HPDE6-E6E7 (cell line): ENCODE results near the gene ATF3.

ENCODE experiments used
- DNase-seq: peaks from one replicate; pipeline ENCODE4 v3.0.0; 2011; ENCODE audit warnings: missing footprints; ENCODE audit errors: extremely low spot score

ATF3 gene, protein sequence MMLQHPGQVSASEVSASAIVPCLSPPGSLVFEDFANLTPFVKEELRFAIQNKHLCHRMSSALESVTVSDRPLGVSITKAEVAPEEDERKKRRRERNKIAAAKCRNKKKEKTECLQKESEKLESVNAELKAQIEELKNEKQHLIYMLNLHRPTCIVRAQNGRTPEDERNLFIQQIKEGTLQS

DNA sequence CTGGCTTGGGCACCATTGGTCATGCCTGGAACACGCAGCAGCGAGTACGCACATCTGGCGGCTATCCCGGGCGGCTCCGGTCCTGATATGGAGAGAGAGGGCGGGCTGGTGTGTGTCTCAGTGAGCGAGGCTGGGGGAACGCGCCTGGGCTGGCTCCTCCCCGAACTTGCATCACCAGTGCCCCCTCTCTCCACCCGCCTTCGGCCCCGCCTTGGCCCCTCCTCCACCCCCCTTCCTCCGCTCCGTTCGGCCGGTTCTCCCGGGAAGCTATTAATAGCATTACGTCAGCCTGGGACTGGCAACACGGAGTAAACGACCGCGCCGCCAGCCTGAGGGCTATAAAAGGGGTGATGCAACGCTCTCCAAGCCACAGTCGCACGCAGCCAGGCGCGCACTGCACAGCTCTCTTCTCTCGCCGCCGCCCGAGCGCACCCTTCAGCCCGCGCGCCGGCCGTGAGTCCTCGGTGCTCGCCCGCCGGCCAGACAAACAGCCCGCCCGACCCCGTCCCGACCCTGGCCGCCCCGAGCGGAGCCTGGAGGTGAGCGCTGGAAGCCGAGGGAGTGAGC, at the start of gene ATF3:
Gene ATF3, plus strand, starts transcription at position 370 of the 567 bp plus-strand sequence. CDS start 6,261 bp downstream, outside the sequence.
- DNase-seq: peak; percentile 91

DNA sequence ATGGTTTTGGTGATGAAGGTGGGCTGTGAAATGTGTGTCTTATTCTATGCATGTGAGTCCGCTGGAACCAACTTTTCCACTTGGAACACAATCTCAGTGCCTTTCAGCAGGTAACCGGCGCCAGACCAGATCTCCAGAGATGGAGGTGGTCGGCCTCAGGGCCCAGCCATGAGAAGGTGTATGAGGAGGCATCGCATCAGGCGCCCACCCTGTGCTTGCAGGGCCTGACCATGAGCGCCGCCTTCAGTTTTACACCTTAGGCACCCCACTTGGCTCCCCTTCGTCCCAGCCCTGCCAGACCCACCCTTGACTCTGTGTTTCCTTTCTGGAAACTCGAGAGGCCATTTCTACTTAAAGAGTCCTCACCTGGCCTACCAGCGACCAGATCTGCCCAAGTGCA, 48.6 kb upstream of the ATF3 start:
- no peak for DNase-seq

DNA sequence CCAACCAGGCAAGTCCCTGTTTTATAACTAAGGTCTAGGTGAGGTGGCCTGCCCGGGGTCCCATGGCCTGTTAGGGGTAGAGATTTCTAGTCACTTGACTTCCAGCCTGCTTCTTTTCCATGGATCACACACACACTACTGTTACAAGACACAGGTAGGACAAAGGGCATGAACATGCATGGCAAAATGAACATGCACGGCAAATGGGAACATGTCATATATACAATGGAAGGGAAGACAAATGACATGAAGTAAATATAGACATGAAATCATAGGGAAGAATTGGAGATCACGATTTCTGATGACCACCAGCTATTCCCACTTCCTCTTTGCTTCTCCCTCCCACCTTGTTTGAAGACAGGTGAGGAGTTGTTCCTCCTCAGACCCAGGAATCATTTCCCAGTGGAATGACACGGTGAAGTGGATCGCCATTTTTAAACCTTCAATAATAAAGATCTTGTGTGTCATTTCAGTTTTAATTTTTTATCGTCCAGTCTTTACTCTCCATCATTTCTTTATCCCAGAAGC, 47.6 kb upstream of the ATF3 start:
- no peak for DNase-seq

DNA sequence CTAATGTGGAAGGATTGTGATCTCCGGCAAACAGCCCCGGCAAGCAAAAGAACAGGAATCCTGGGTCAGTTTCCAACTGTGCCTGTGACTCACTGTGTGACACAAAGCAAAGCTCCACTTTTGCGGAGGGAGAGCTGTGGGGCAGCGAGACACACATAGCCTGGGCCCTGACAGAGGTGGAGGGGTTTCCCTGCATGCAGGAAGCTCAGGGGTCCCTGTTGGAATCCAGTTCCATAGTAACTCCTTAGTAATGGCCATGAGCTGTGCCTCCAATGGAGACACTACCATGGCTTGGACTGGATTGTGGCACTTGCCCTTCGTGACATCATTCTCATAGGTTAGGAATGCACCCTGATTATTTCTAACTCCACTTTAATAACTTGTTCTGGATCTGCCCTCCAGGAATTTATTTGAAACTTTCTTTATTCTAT, 47.0 kb upstream of the ATF3 start:
- no peak for DNase-seq

DNA sequence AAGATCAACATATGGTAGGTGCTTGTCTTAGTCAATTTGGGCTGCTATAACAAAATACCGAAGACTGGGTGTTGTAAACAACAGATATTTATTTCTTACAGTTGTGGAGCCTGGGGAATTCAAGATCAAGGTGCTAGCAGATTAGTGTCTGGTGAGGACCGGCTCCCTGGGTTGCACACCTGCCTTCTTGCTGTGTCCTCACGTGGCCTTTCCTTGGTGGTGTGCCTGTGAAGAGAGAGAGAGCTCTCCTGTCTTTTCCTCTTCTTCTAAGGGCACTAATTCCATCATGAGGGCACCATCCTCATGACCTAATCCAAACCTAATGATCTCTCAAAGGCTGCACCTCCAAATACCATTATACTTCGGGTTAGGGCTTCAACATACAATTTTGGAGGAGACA, 45.8 kb upstream of the ATF3 start:
- DNase-seq: no peak

DNA sequence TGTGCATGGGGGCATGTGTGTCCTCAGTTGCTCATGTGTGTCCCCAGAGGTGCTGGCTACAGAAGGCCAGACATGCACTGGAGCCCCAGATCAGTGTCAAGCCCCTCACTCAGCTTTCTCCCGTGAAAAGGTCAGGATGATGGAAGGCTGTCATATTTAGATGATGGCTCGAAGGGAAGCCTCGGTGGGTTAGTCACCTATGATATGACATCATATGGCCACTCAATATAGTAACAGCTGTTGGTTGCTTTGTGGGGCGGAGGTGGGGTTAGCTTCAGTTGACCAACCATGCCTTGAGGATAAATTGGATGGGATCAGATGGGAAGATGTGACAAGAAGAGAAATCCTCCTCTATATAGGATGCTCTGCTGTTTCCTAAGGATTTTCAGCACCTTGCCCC, 43.5 kb upstream of the ATF3 start:
- DNase-seq: no peak

DNA sequence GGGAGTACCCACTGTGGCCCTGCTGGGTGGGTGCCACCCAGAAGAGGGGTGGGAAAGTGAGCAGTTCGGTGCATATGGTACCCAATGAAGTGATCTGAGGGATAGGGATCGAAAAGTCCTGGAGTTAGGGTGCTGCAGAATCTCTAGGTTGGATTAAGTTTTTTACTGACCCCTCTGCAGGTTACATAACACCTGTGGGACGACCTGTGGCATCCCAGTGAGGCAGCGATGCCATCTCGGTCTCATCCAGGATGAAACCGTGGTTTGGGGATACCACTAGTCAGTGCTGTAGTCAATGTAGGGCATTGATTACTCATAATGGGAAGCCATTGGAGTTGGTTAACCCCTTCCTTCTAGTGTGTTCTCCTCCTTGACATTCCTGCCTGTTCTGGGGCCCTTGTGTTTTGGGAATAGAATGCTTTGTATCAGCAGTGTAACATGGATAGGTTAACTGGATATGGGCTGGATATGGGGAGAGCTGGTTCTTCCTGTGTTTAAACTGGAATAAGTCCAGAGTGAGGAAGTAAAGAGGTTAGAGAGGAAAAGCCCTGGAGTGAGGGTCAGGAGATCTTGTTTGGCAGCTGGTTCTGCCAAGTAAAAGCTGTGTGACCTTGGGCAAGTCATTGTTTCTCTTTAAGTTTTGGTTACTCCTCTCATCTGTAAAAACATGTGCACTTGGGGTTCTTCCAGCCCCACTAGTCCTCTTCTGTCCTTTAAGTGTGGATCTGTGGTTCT, 42.8 kb upstream of the ATF3 start:
- no peak for DNase-seq

DNA sequence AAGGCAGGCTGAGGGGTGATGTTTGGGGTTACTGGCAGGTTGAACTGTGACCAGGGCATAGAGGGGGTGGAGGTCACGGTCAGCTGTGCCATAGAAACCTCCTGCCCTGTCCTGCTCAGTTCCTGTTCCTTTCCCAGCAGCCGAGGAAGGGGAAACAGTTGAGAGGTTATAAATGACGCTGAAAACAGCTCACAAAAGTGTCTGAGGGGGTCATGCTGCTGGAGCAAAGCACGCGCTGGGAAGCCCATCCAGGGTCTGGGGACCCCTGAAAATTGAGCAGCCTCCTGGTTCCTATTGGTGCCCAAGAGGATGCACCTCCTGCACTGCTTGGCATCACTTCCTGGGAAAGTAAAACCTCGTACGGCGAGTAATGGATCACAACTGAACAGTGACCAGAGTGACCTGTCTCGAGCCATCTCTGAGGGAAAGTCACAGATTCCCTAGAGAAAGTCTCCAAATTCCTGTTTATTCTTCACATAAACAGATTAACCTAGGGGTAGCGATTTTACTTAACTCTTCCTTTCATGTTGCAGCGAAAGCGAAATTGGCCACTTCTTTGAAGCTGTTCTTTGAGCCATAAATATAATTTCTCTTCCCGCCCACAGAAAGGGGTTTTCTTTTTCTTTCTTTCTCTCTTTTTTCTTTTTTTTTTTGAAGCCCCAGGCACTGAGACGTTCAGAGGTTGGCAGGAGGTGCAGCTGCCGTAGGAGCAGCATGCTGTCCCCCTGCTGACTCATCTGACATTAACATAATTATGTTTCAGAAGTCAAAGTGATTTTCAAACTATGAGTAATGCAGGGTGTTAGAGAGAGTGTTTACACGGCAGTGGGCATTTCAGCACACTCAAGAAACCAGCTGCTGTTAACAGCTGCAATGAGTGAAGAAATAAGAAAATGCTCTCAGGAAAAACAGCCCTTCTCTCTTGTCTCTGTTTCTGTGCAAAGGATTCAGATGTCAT, 41.8 kb upstream of the ATF3 start:
- peak; percentile 83 for DNase-seq

DNA sequence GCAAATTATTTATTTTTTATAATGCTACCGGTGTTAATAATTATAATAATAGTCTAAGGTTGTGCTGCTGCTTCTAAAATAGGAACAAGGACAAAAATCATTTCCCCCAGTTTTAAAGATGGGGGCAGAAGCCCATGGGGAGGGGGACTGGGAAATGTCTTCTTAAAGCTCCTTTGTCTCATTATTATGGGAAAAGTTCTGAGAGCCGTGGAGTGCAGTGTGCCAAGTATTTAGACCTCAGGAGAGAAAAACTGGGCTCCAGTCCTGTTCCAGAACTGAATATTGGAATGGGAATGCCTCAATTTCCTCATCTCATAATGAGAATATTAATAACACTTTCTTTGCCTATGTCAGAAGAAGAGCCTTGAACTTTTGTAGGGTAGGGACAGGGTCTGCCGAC, 40.9 kb upstream of the ATF3 start:
- DNase-seq: no peak

DNA sequence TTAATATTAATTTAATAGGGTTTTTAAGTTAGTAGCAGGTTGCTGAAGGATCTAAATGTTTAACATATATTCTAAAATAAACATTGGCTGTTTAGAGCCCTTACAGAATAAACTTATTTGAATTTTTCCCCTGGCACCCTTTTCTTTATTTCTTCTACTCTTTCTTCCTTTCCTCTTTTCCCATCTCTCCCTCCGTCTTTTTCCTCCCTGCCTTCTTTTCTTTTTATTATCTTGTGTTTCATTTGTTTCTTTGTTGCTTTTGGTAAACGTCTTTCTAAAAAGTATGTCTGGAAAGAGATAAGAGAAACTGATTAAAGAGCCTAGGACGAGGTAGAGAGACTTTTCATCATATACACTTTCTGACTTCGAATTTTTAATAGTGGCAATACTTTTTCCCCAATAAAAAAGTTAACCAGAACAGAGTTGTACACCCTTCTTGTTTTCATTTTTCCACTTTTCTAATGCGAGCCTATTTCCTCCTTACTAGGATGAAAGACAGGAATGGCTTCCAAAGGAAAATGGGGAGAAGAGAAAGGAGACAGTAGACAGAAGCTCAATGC, 39.5 kb upstream of the ATF3 start:
- DNase-seq: no peak

DNA sequence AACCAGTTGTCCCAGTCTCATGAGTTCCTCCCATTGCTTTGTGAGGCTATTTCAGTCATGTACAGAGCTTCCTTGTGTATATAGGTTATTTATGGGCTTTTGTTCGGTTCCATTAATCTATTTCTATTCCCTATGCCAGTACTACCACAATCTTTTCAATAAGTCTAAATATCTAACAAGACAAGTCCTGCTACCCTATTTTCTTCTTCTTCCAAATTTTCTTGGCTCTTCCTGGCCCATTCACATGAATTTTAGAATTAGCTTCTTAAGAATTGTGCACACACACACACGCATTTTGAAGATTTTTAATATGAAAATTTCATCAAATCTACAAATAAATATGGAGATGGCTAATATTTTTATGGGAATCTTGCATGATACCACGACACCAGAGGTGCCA, 33.8 kb upstream of the ATF3 start:
- no peak for DNase-seq

DNA sequence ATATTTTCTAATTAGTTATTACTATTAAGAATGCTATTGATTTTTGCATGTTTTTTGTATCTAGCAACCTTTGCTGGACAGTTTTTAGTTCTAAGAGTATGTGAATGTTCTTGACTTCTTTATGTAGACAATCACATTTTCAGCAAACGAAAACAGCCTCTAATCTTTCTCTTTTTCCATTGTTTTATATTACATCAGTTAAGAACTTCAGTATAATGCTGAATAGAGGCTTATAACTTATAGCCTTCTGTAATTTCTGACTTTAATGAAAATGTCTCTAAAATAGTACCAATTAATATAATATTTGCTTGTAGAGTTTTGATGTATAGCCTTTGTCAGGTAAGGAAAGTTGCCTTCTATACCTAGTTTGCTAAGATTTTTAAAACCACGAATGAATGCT, 33.2 kb upstream of the ATF3 start:
- DNase-seq: no peak

DNA sequence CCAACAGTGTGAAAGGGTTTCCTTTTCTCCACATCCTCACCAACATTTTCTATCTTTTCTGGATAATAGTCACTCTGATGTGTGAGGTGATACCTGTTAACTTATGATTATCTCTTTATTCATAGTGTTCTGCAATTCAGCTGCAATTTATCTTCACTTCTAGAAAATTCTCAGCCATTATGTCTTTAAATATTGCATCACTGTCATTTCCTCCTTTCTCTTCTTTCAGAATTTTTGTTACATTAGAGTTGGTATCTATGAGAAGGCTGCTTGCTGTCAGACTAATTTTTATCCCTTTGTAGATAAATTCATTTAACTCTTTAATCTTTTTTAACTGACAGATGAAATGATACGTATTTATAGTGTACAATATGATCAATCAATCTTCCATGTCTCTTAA, 30.5 kb upstream of the ATF3 start:
- DNase-seq: no peak

DNA sequence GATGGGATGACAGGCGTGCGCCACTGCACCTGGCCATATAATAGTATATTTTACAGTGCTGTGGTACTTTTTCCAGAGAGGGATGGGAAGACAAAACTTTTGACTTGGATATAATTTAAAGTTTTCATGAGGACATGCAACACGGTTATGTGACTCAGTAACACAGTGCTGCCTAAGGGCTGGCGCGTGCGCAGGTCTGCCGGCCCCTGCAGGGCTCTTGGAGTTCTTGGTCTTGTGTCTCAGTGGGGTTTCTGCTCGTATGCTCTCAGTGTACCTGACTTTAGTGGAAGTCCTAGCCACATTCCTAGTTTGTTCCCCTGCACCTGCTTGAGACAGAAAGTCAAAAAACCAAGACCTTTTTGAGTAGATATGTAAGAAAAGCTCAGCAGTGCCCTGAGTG, 27.5 kb upstream of the ATF3 start:
- DNase-seq: no peak

DNA sequence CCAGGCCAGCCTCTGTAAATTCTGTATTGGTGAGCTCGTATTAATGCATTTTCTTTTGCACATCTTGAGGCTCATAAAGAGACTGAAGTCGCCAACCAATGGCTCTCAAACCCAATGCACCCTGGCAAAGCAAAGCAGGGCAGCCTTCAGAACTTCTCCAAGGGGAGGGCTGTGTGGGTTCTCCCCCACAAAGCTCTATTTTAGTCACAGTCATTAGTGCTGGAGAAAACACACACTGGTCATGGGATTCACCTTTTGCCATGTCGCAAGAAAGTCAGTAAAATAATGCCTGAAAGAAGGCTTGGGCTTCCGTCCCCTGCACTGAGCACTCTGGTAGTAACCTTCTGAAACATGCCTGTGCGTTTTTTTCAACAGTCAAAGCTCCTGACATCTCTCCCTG, 26.3 kb upstream of the ATF3 start:
- DNase-seq: no peak

DNA sequence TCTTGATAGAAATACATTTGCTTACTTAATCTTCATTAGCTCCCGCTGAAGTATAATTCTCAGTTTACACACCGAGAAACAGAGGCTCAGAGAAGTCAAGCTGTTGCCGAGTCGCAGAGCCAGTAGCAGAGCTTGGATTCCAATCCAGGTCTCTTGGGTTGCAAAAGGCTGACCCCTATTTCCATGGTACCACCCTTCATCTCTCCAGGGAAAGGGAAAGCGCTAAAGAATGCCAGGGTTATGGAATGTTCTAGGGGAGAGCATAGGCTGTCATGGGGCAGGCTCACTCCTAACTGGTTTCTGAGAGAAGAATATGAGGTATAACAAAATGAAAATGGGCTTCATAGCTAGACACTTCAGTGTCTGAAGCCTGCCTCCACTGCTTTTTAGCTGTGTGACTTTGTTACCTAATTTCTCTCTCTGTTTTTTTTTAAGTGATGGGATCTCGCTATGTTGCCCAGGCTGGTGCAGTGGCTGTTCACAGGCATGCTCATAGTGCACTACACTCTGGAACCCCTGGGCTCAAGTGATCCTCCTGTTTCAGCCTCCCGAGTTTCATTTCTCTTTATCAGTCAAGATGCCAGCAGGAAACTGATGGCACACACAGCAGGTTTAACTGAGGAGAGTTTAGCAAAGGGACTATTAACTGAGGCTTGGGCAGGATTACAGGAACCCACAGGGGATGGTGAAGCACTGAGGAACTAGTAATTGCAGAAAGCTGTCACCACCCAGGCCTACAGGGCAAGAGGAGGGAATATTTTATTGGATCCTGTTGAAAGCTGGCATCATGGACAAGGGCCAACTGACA, 25.5 kb upstream of the ATF3 start:
- DNase-seq: no peak

DNA sequence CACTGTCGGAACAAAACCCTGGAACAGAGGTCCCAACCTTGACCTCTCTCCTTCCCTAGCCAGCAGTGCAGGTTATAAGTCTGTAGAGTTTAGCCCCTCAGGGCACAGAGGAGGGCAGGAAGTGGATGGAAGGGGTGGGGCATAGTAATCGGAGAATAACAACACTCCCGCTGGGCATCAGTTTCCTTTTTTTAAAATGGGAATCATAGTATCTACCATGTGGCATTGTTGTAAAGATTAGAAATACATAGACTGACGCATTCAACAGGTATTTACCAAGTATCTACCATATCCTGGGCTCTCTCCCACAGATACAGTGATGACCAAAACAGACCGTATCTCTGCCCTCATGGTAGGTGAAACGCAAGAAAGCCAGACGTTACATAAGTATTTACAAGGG, 24.9 kb upstream of the ATF3 start:
- DNase-seq: no peak

DNA sequence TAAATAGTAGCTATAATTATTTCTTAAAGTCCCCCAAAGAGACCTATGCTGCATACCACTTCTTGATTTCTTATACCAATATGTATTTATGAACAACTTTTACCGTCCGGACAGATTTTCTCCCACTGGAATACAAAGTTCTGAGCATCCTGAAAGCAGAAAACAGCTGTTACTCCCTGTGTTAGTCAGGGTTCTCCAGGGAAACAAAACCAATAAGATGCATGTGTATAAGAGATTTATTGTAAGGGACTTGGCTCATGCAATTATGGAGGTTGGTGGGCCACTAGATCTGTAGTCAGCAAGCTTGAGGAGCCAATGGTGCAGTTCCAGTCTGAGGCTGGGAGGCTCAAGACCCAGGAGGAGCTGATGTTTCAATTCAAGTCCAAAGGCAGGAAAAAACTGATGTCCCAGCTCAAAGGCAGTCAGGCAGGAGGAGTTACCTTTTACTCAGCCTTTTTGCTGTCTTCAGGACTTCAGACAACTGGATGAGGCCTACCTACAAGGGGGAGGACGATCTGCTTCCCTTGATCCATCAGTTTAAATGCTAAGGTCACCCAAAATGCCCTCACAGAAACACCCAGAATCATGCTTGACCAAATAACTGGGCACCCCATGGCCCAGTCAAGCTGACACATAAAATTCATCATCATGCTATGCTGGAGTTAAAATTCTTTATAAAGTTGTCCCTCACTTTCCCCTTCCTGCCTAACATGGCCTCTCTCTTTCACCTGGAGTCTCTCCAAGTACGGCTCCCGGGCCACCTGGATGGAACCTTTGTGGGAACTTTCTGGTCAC, 24.3 kb upstream of the ATF3 start:
- DNase-seq: no peak

DNA sequence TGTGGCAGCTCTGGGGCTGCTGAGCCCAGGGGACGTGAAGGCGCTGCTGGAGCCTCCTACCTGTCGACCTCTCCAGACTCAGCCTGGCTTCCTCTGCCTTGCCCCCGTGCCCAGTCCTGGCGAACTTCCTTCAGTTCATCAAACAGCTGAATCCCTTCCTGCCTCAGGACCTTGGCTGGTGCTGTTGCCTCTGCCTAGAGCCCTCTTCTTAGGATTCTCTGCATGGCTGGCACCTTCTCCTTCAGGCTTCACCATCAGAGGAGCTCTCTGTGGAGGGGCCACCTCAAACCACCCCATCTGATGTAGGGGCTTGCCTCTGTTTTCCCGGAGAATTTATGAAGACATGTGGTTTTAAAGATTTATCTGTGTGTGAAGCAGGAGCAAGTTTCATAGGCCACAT, 23.4 kb upstream of the ATF3 start:
- DNase-seq: no peak
